Measurements from ENCODE around the gene MAST4. TPM values are rescaled to one million over a fixed set of nuclear protein-coding genes. Genes with fewer than 3 reads are reported as not detected.

MAST4 gene
- total RNA-seq (2022; extraction: Qiagen RNA extraction; ENCODE audit: low read depth): 1.1 to 2.3 TPM (median 1.6 TPM) in 5 replicates

DNA sequence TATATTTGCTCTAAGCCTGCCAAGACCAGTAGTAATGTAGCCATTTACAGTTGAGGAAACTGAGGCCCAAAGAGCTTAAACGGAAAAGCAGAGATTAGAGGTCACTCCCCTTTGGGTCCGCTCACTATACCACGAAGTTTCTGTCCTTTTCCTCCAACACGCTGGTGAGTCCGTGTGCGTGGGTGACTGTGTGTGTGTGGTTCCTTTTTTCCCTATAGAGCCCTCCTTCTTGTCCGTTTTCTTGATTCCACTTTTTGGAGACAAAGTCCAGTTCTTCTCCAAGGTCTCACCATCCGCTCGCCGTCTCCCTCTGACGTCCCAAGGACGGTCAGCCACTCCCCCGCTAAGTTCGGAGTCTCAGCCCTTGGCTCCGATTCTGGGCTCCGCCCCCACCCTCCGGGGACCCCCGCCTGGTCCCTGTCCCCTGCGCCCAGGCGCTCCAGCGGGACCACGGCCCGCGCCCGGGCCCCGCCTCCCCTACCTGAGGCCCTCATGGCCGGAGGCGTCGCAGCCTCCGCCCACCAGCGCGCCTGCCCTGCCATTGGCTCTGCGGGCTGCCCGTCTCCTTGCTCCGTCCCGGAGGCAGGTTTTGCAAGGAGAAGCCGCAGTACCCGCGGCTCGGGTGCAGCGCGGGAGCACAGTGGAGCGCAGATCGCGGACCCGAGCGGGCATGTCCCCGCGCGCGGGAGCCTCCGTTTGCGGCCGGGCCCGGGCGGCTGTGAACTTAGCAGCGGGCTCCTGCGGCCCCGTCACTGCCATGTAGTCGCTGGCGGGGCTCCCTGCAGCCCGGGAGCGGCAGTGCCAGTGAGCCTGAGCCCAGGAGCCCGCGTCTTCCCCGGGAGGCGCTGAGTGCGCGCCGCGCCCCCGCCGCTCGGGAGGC lies at the start of gene MAST4:
TSS of gene MAST4 (plus strand) at position 638 of the 880 bp plus-strand sequence. CDS start 263 bp downstream, outside the sequence.

DNA sequence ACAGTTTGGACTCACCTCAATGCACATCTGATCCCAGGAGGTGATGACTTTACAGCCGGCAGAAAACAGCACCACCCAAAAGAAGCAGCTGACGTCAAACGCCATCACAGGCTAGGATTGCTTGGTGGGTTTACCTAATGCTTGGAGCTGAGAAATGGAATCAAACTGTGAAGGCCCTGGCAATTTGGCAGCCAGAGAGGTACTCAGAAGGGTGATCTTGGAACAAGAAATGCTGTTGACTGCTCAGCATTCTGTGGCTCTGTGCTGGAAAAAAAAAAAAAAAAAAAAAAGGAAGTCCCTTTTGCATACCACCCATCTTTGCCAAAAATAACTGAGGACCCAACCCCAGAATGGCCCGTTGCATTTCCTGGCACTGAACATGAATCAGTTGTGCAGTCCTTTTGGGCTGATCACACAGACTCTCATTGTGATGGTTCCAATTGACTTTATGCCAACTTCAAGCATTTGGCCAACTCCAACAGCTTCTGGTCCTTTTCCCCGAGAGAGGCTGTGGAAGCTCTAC lies 600.4 kb downstream of the MAST4 start, which contains the start of gene CD180:
TSS of gene CD180 (minus strand) at position 263 of the 523 bp plus-strand sequence. CDS start at position 105, 158 bp downstream.

All from A549 treated with ZK216348 at 1 μM for 4 hours (cell line).